Right lobe of liver (tissue), 6 donors: Measurements from ENCODE around the gene SPATS2L. TPM values are rescaled to one million over a fixed set of nuclear protein-coding genes. Genes with fewer than 3 reads are reported as not detected.

Experiments used
- ATAC-seq, 4 donors: fragments of 200-7000 bp; cut with Tn5 transposase; one replicate each; pipeline ENCODE4 v1.9.1; 2020; ENCODE audit warnings: mild to moderate bottlenecking in 4 of 4, moderate library complexity in 4 of 4
- DNase-seq, 3 donors: peaks; one replicate each; pipeline ENCODE4 v3.0.0-alpha.2; 2020
- H3K27ac ChIP-seq, 3 donors: fragments of 200-600 bp; one replicate each; pipeline ENCODE4 v1.8.0; 2022
- H3K27me3 ChIP-seq, 2 donors: fragments of 200-600 bp; one replicate each; pipeline ENCODE4 v1.8.0; 2022
- H3K36me3 ChIP-seq, 4 donors: fragments of 200-600 bp; sonication (generic) in 1 of 4; one replicate each; pipeline versions ENCODE4 v1.5.1 to v1.8.0; 2017 to 2022; ENCODE audit warnings: control low read depth in 1 of 4
- H3K4me1 ChIP-seq, 4 donors: fragments of 200-600 bp; sonication (generic) in 1 of 4; one replicate each; pipeline versions ENCODE4 v1.5.1 to v1.8.0; 2017 to 2022; ENCODE audit warnings: control low read depth in 1 of 4
- H3K4me3 ChIP-seq, 3 donors: fragments of 200-600 bp; one replicate each; pipeline ENCODE4 v1.8.0; 2022
- H3K9me3 ChIP-seq, 4 donors: fragments of 200-600 bp; sonication (generic) in 1 of 4; one replicate each; pipeline versions ENCODE4 v1.5.1 to v1.8.0; 2017 to 2022; ENCODE audit warnings: control low read depth in 1 of 4
- POLR2A ChIP-seq: fragments of 450-650 bp; IDR thresholded peaks from one replicate; pipeline ENCODE4 v1.6.1; 2017; ENCODE audit warnings: antibody characterized with exemption, mild to moderate bottlenecking
- WGBS: methylation state at CpG from one replicate; pipeline ENCODE4 v1.1.6; 2018; ENCODE audit warnings: low coverage, low lambda C conversion rate; ENCODE audit not compliant: insufficient coverage; ENCODE audit errors: missing lambda C conversion rate; 5-methylcytosine and 5-hydroxymethylcytosine counted together
- intact Hi-C, 2 donors: fragments of 100-400 bp; cut with DNase I; formaldehyde crosslinking; loops; one replicate each; pipeline versions ENCODE4 v1.11.2 to v1.14.1; 2022
- total RNA-seq, 6 experiments: library from RNA; depleted of rRNA in 2 of 6; stranded (reverse); fragments of >200 nt in 2 of 6; fragmentation: NEBNext Ultra II Directional in 3 of 6; extraction: Animal tissue kit (Norgen Biotek cat#: 25700) in 3 of 6; gene quantifications; one replicate each; pipeline versions ENCODE4 v1.1.0 to v1.2.4, GENCODE V29; 2016 to 2023
- TF ChIP-seq, protein P1 (sequence below), 4 donors: fragments of 200-600 bp in 3 of 4; fragments of 450-650 bp in 1 of 4; IDR thresholded peaks; one replicate each; pipeline versions ENCODE4 v1.5.1 to v1.8.0; 2016 to 2022; ENCODE audit warnings: antibody characterized with exemption in 4 of 4, mild to moderate bottlenecking in 2 of 4
- donor health status: DM: no; HTN: yes; CAD: no.
- donor health status: DM: no; HTN: no; CAD: no.
- donor health status: DM: no; HTN: no; CAD: no.
- donor health status: DM: no; HTN: yes; CAD: no.
- donor health status: DM: no; HTN: yes; CAD: no.

The SPATS2L gene
- total RNA-seq, 6 experiments from 2014 or later = 60.7 to 109 (median 72.9) TPM

DNA sequence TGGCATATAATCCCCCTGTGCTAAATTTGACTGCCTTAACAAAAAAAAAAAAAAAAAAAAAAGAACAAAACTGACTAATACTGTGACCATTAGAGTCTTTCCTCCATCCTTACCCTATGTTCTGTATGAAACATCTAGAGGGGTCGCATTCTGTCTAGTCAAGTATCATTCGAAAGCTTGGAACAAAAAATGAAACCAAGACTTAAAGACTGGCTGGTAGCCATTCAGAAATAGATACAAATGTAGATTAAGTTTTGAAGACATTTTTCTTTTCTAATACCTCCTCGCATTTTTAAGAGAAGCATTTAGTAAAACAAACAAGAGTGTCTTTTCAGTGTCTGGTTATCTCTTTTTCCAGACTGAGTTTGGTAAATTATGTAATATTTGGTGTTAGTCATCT, 66.7 kb downstream of the SPATS2L start:
- Histone ChIP-seq H3K27me3 (no peaks in the 10 kb centered on the region), H3K4me1 (peaks cover 0 to 69% (median 16%) of the 10 kb centered on the region in 4 donors), H3K4me3 (no peak overlapping the region), H3K27ac (peak overlapping the region; percentile 49 to 82 (median 65)), H3K9me3 (no peaks in the 10 kb centered on the region), H3K36me3 (no peaks in the 10 kb centered on the region)
- intact Hi-C loops = no loop called here
- DNase-seq = no peak
- ATAC-seq = no peak
- WGBS = 38% methylated on average over 3 of the region's 3 CpGs
- TF ChIP-seq, protein P1, sequence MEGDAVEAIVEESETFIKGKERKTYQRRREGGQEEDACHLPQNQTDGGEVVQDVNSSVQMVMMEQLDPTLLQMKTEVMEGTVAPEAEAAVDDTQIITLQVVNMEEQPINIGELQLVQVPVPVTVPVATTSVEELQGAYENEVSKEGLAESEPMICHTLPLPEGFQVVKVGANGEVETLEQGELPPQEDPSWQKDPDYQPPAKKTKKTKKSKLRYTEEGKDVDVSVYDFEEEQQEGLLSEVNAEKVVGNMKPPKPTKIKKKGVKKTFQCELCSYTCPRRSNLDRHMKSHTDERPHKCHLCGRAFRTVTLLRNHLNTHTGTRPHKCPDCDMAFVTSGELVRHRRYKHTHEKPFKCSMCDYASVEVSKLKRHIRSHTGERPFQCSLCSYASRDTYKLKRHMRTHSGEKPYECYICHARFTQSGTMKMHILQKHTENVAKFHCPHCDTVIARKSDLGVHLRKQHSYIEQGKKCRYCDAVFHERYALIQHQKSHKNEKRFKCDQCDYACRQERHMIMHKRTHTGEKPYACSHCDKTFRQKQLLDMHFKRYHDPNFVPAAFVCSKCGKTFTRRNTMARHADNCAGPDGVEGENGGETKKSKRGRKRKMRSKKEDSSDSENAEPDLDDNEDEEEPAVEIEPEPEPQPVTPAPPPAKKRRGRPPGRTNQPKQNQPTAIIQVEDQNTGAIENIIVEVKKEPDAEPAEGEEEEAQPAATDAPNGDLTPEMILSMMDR (IDR thresholded peaks at IDR 0.05) = no peak

DNA sequence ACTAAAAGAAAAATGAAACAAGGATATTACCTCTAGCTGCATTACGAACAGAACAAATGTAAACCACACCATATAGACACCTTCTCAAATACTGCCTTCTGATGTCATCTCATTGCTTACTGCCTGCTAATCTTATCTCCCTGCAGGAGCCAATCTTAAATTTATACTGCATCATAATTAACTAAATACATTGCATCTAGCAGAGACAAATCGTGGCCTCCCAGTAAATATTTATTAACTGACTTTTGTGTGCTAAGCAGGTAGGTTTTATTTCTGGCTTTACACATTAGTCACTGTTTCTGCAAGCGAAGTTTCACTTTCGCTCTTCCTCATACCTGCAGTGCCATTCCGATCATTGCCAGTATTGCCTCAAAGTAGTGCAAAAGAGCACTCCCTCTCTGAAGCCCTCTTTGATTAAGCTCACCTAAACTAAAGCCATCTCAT, 67.5 kb downstream of the SPATS2L start:
- peak; percentile 78 to 84 (median 80) for ATAC-seq

DNA sequence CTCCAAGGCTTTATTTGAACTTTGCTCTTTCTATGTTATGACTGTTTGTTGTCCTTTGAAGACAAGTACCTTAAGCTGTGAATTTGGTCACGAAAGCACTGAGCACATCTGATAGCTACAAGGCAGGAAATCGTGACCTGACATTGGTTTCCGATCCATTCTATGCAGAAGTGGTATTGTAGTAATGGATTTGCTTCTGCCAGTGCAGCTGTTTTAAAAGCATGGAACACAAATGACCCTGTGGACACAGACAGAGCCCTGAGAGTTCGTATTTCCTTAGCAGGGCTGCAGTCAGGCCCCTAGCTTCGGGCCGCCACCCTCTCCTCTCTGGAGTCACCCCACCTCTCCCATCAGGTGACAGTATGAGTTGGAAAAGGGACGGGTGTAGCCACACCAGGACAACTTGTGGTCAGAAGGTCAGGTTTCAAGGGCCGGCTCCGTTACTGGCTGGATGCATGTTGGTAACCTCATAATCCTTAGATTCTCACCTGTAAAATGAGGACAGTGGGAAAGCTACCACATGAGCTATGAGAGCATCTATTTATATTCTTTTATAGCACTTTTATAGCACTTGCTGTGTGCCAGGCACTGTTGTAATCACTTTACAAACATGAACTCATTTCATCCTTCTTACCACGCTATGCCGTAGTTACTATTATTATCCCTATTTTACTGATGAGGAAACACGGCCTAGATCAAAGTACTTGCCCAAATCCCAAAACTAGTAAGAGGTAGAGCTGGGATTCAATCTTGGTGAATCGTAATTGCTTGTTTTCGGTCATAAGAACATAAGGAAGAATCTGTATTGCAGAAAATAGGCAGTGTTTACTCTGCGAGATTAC, 70.2 kb downstream of the SPATS2L start:
- ATAC-seq (peak; percentile 47 to 65 (median 57)), DNase-seq (peak in 1 of 3 donors; percentile 28)
- no peaks in the 10 kb centered on the region for H3K27me3 ChIP-seq
- 37% methylated on average over 14 of the region's 15 CpGs for WGBS
- no peaks in the 10 kb centered on the region for H3K36me3 ChIP-seq
- H3K9me3 ChIP-seq = no peaks in the 10 kb centered on the region
- intact Hi-C loops = no loop called here
- peak overlapping the region; percentile 45 to 56 (median 49) for H3K27ac ChIP-seq
- peaks cover 0 to 64% (median 13%) of the 10 kb centered on the region in 4 donors for H3K4me1 ChIP-seq
- no peak overlapping the region for H3K4me3 ChIP-seq
- TF ChIP-seq POLR2A = no peak
- TF ChIP-seq, protein P1 (IDR thresholded peaks at IDR 0.05) = no peak

More for the DNA sequence above, 67.5 kb downstream of the SPATS2L start:
- H3K36me3 ChIP-seq = no peaks in the 10 kb centered on the region
- TF ChIP-seq POLR2A = no peak
- TF ChIP-seq, protein P1 (IDR thresholded peaks at IDR 0.05) = no peak
- peaks cover 0 to 69% (median 13%) of the 10 kb centered on the region in 4 donors for H3K4me1 ChIP-seq
- H3K27me3 ChIP-seq = no peaks in the 10 kb centered on the region
- 5% methylated on average over 5 of the region's 5 CpGs for WGBS
- intact Hi-C loops = no loop called here
- peak overlapping the region in 2 of 3 donors; percentile 17 to 28 for H3K4me3 ChIP-seq
- H3K27ac ChIP-seq = peak overlapping the region; percentile 49 to 82 (median 65)
- no peaks in the 10 kb centered on the region for H3K9me3 ChIP-seq
- no peak for DNase-seq

DNA sequence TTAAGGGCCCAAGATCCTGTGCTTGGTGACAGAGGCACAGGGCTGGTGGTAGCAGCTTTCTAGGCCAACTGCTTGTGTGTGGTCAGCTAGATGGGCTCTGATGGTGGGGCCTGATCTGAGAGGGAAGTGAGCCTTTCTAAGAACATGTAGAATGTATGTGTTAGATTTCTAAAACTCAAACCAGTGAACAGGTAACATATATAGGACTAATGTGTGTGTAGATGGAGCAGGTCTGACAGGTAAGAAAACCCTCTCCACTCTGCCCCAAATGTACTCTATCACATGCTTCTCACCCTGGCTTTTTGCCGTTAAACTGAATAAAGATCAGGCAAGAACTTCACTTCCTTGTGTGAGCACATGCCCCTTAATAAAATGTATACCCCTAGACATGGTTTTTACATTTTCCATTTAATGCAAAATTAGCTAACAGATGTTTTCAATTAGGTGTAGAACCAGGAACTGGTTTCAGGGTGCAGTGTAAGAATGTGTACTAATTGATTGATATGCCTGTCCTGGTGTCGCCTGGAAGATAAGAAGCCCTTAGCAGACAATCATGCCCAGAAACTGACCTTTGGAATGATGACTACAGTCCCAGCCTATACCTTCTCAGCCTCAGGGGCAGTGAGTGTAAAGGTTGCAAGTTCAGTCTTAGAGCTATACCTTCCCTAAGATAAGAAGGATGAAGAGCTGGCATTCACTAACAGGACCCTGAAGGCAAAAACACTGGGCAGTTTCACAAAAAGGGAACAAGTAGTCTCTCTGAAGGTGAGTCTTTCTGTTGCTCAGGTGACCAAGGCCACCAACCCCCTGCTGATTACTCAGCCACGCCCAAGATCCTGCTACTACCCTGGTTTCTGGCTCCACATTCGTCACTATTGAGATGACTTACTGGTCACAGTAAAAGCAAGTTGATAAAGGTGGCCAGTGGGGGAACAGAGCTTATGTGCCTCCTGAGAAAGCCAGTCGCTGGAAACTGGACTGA, 71.2 kb downstream of the SPATS2L start:
- H3K4me3 ChIP-seq = no peak overlapping the region

More for the DNA sequence above, 71.2 kb downstream of the SPATS2L start:
- H3K27ac ChIP-seq = peak overlapping the region; percentile 21 to 56 (median 29)
- DNase-seq = no peak
- peak in 3 of 4 donors; percentile 25 to 37 (median 27) for ATAC-seq
- H3K9me3 ChIP-seq = no peaks in the 10 kb centered on the region
- peaks cover 0 to 64% (median 13%) of the 10 kb centered on the region in 4 donors for H3K4me1 ChIP-seq
- TF ChIP-seq POLR2A = no peak
- TF ChIP-seq, protein P1 (IDR thresholded peaks at IDR 0.05) = no peak
- intact Hi-C loops = no loop called here
- H3K27me3 ChIP-seq = no peaks in the 10 kb centered on the region
- WGBS = 44% methylated on average over 5 of the region's 5 CpGs
- H3K36me3 ChIP-seq = no peaks in the 10 kb centered on the region
